ENCODE measurements around the gene WDR93.
"Not testable (repeated sequence)": the region's sequence is repeated elsewhere in the genome, so short reads cannot be mapped to it uniquely, and the experiment has no call there.

The WDR93 gene

DNA sequence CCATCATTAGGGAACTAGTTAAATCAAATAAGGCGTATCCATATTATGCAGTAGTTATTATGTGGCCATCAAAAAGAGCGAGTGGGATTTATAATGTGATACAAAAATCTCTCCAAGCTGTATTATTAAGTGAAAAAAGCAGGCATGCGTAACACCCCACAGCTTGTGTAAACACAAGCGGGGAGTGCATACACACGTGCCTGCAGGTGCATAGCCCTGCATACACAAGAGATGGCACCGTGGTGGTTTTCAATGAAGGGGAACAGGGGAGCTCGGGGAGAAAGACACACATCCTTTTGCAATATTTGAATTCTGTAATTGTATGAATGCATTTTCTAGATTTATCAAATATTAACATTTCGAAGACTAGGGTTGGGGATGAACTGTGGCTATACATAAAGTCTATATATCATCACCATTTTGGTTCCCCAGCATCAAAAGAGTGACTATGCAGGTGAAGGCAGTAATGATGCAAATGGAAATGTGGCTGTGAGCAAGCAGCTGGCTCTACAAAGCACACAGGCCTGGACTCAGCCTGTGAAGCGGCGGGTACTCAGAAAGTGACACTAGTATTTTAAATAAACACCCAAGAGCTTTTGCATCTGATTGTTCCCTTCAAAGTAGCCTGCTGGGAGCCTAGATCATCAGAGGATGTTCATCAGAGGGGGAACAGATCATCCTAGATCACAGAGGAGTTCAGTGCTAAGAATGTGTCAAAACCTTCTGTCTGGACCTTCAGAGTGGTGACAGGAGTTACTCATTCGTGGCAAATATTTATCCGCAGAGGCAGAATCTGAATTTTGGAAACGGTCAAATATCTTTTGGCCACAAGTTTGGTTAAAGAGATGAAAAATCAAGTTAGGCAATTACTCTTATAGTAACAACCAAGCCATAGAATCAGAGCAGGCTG is 25.9 kb upstream of the WDR93 start:
- DNase-seq, result no peak

DNA sequence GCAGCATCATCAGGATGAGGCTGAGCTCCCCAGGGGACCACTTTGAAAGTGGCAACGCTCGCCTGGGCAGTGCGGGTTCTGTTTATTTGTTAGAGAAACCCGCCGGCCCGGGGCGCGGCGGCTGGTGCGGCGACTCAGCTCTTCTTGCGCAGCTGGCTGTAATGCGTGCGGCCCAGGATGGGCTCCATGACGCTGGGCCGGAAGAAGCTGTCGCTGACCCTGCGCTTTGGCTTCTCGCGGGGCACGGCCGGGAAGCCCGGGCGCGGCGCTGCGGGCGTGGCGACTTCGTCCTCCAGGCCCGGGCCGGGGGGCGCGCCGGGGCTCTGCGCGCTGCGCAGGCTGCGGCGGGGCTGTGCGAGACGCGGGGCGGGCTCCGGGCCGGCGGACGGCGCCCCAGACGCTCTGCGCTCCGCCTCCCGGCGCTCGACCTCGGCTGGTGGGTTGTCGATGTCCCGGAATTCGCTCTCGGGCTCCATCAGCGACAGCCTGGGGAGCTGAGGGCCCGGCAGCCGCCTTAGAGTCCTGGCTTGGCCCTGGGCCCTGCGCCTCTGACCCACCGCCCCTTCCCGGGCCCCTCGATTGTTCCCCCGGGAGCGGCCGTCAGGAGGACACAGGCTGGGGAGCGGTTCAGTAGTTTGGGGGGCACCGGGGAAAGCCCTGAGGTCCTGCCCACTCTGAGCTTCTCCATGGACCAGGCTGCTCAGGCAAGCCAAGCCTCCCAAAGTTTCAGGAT is 25.0 kb upstream of the WDR93 start:
- DNase-seq, result no peak

DNA sequence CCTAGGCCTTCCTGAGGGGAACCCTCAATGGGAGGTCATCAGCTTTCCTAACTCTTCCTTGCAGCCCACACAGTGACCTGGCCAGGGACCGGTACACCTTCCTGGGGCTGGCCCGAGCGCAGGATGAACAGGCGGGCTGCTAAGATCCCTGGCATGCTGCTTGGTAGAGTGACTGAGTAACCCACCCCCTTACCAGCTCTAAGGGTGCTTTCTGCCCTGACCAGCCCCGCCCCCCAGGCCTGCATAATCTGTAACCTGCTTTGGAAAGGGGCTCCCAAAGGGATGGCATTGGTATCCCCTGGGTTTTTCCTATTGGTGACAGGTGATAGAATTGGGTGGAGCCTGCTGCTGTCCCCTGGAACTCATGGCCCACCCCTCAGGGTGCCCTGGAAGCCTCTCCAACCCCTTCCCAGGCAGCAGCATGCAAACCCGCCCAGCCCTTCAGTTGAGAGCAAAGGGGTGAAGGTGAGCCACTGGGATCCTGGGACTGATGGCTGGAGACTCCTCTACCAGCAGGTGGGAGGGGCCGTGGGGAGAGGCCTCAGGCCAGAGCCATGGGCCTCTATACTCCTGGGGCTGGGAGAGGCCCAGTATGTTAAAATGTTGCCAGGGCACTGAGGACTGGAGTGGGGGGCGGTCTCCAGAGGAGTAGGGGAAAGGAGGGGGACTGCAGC is 24.3 kb upstream of the WDR93 start:
- DNase-seq, result no peak

DNA sequence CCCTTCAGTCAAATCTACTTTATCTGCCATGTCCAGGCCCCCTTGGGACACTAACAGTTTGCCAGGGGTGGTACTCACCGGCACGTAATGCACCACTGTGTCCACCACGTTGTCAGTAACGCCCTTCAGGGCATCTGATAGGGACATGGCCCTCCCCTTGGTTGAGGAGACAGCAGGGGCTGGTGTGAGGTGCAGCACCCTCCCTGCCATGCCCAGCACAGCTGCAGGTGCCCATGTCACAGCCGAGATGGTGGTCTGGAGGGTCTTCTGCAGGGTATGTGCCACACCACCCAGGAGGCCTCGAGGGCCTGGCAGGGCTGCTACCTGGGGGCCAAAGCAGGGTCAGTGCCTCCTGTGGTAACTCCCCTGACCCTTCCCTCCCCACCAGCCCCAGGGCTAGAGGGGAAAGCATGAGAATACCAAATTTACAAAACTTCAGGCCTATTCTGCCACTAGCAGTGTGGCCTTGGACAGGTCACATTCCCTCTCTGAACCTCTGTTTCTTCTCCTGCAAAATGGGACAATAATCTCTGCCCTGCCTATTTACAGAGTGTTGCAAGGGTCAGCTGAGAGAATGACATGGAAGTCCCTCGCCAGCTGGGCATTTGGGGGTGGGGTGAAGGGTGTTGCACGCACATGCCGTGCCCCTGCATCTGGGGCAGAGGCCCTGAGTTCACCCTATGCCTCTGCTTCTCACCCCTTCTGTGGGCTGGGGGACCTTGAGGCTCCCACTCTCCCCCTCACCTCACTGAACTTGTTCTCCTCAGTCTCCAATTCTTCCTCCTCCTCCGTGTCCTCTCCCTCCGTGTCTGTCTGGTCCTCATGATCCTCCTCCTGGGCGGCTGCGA is 23.5 kb upstream of the WDR93 start:
- no peak for DNase-seq

- DNase-seq, result no peak
Measured at GRCh38 chr15:89667706-89667960, 23.0 kb upstream of the WDR93 start.

- no peak for DNase-seq
Measured at GRCh38 chr15:89668171-89668570, 22.4 kb upstream of the WDR93 start.

- DNase-seq, result no peak
Measured at GRCh38 chr15:89669309-89669865, 21.2 kb upstream of the WDR93 start.

GRCh38 chr15:89669941-89670340 is 20.7 kb upstream of the WDR93 start:
- DNase-seq, result no peak

DNA sequence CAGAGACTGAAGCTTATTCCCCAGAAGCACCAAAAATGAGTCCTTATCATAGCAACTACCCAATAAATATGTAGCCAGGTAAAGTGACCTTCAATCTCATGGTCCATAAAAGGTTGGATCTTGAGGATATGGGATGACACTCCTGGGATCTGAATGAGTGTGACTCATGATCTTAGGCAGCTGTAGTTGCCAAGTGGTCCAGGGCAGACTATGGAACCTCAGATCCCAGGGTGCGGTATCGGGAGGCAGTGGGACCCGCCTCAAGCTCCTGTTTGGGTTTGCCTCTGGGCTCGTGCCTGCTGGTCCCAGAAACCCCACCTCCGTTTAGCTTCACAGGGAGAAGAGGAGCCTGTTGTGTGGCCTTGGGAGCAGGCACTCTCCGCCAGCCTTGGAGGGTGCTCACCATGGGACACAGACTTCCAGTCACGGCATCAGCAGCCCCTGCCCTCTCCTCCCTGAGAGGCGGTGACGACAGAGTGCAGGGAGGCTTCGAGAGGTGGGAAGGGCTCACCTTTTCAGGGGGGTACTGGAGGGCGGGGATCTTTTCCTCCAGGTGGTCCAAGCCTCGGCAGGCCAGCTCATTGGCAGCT is 19.5 kb upstream of the WDR93 start:
- DNase-seq, result no peak

GRCh38 chr15:89671687-89672086 is 18.9 kb upstream of the WDR93 start:
- no peak for DNase-seq

DNA sequence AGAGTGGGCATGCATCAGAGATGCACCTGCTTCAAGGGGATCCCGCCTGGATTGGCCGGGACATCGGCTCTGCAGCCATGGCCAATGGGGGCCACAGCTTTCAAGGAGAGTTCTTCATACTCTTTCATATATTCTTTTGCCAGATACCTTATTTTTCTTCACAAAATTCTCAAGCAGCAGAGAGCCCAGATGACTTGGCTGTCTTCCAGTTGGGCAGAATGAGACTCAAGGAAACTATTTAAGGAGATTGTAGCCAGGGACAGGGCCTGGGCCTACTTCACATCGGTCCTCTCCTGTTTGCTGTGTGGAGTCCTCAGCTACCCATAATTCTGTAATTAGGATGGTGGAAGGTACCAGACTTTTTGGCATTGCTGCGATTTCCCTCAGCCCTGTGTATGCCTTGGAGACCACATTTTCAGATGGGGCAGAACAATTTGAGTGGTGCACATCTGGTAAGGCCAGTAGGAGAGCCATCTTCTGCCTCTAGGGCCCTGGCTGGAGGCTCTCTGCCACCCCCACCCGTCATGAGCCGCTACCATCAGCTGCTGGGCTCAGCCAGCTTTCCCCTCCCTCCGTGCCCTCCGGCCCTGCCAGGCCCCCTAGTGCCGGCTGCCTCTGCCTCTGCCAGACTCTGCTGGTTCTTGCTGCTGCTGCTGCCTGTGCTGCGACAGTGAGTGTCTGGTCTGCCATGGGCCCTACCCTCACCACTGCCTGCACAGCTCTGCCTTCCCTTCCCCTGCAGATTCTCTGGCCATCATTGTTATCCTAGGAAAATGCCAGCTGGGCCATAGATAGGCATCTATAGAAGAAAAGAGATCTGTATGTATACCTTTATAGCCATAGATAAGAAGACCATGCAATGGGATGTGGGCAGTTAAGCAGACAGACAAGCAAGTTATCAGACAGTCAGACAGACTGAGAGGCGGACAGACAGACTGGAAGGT is 18.1 kb upstream of the WDR93 start:
- no peak for DNase-seq

DNA sequence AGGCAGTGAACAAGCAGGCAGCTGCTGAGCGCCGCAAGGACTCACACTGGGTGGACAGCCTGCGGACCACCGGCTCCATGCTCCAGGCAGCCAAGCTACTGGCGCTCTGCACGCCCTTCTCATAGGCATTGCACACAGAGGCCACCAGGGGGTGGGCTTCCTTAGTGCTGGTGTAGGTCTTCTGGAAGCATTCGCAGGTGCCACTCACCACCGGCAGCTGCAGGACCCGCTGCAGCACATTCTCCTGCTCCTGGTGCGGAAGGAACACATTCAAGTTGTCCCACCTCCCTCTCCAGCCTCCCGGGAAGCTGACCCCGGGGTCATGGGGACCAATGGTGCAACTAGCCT is 17.5 kb upstream of the WDR93 start:
- peak in 1 of 2 donors; percentile 18 for DNase-seq

DNA sequence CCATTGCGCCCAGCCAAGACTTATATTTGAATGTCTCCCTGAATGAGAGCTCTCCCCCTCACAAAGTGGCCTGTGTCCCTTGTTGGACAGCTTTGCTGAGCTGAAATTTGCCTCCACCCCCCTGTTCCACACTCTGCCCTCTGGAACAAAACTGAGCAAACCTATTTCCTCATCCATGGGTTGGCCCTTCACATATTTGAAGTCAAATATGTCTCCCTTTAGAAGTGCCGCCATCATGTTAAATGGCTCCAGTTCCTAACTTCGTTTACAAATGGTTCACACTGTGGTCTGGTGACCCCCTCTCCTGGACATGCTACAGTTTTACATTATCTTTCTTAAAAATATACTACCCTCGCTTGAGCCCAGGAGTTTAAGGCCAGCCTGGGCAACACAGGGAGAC is 16.1 kb upstream of the WDR93 start:
- no peak for DNase-seq

GRCh38 chr15:89675606-89676005 is 15.0 kb upstream of the WDR93 start:
- no peak for DNase-seq

- DNase-seq, result no peak
Measured at GRCh38 chr15:89677381-89677780, 13.2 kb upstream of the WDR93 start.

DNA sequence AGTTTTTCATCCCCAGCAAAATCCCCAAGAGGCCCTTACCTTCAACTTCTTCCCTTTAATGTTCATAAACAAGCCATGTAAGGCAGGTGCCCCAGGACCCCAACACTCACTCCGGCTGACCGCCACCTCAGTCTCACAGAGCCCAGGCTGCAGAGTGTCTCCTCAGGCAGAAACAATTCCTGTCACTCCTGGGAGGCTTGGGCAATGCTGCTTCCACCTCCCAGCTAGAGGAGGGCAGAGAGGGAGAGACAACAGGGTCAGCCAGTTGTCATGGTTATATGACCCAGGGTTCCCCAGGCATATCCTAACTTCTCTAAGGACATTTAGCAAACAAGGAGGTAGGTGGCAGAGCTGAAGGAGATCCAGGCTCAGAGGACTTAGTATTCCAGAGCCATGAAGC is 11.4 kb upstream of the WDR93 start, which contains the start of gene PLIN1:
Gene PLIN1, minus strand, starts transcription at position 156 of the 400 bp plus-strand sequence. CDS start 1,878 bp downstream, outside the sequence.
- no peak for DNase-seq

DNA sequence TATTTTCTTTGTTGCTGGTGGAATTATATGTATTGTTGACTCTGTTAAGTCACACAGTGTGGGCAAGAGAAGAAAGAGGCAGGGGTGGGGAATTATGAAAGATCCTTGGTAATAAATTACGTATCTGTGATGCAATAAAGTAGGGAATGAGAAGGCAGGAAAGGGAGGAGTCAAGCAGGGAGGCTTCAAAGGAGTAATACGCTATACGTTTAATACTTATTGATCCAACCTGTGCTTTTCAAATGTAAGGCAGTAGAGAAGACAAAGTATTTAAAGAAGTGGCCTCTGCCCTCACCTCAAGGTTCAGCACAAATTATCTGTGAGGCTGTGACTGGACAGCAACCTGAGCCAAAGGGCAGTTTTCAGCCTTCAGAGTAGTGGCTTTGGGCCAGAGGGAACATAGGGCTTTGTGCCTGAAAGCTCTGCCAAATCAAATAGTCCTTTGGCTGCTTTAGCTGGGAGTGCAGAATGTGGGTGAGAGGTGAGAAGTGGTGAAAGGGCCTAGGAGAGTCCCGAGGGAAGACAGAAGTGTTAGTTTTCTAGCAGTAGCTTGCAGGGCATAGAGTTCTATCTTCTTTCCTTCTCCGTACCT is 10.2 kb upstream of the WDR93 start:
- no peak for DNase-seq

GRCh38 chr15:89681146-89681545 is 9.5 kb upstream of the WDR93 start:
- DNase-seq, result no peak

DNA sequence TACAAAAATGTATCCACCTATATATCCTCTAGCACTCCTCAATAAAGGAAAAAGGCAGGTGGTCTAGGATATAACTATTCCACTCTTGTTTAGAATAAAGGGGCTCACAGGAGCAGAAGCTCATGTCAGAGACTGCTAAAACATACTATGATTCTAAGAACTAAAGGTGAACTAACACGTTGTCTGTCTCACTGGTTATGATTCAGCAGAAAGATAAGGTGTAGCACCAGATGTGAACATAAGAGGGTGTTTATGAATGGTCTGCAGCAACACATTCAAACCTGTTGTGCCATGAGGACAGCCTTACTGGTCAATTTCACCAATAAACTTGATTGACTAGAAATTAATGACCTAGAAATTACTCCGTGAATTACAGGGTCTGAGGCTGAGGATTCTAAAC is 4.6 kb upstream of the WDR93 start:
- no peak for DNase-seq

DNA sequence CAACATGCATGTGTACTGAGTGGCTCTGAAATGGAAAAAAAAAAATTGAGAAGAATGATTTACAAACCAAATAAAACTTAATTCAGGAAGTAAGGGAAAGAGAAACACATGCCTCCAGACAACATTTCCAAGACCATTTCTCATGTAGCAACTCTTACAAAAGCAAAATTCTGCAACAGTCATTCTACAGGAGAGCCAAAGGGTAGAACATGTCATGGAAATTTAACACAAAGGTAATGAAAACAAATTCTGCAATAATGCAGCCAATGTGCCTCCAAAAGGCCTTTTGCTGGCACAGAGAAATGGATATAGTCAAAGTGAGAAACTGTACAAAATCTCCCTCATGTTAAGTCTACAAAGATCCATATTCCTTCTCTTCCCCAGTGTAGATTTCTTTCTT is 4.1 kb upstream of the WDR93 start:
- no peak for DNase-seq

DNA sequence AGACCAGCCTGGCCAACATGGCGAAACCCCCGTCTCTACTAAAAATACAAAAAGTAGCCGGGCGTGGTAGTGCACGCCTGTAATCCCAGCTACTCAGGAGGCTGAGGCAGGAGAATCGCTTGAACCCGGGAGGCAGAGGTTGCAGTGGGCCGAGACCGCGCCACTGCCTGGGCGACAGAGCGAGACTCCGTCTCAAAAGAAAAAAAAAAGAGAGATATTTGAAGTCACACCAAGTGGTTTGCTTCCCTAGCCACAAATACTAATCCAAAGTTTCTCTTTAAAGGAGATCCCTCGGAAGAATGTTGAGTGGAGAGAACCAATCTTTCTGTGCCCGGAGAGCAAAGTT is 708 bp upstream of the WDR93 start:
- DNase-seq, result not testable (repeated sequence)

All from stimulated activated CD4-positive, alpha-beta T cell treated with anti-CD3 and anti-CD28 coated beads, Interleukin-2, amount 100 ng/mL, for 48 hours (primary cell).